ENCODE measurements around the gene ASB16. TPM values are rescaled to one million over a fixed set of nuclear protein-coding genes. Genes with fewer than 3 reads are reported as not detected.

The ASB16 gene
- polyA plus RNA-seq, 1 of the 3 experiments (the other 2 are of a cell fraction) = not detected

DNA sequence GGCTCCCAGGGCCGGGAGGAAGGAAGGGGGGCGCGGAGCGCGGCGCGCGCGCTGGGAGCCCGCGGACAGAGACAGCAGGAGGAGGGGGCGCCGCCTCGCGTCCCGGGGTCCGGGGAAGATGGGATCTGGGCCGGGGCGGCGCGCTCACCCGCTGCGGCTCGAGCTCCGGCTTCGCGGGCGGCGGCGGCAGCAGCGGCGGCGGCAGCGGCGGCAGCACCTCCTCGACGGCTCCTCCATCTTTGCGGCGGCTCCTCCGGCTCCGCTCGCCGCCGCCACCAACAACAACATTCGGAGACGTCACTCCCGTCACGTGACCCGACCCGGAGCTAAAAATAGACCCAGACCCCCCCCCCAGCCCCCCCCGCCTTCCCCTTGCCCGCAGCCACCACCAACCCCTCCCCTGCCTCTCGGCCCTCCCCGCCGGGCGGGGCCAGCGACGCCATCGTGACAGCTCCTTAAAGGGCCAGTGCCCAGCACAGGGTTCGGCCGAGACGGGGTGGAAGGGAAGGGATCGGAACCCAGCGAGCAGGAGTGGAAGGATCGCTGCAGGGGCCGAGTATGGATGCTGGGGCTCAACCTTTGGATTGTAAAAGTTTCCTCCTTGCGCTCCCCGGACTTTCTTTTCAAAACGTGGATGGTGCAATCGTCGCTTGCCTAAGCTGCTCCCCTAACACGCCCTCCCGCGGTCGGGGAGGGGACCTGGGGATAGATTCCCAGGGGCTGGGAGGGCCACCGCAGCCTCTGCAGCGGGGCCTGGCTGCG is 47.0 kb upstream of the ASB16 start, which contains the start of gene HDAC5 (continued):
- TF ChIP-seq, protein P1, sequence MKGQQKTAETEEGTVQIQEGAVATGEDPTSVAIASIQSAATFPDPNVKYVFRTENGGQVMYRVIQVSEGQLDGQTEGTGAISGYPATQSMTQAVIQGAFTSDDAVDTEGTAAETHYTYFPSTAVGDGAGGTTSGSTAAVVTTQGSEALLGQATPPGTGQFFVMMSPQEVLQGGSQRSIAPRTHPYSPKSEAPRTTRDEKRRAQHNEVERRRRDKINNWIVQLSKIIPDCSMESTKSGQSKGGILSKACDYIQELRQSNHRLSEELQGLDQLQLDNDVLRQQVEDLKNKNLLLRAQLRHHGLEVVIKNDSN (IDR thresholded peaks at IDR 0.05; ENCODE audit: borderline replicate concordance, low read depth) = peak; percentile 88
- TF ChIP-seq TEAD4 (IDR thresholded peaks at IDR 0.05; ENCODE audit: borderline replicate concordance, insufficient read depth) (no peak), EZH2phosphoT487 (IDR thresholded peaks at IDR 0.05; ENCODE audit: borderline replicate concordance, low read depth) (no peak), TAF1 (IDR thresholded peaks at IDR 0.05; ENCODE audit: borderline replicate concordance, low read depth, low read length) (0 out of 2 replicates have a peak, but pooled peaks have one; percentile 19)

DNA sequence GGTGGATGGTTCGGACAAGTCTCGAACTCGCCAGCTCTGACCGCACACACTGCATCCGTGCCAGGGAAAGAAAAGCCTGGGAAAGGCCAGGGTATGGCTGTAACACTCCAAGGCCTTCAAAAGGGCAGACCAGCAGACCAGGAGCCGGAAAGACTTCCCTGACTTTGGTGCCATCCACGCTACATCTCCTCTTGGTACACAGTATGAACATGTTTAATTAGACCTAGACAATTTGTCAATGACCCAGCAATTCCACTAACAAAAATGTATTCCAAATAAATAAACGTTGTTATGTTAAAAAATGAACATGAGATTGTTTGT is 46.4 kb upstream of the ASB16 start:
- Histone ChIP-seq H2AFZ (ENCODE audit: low read depth) (peak overlapping the region; percentile 72; the same call in 1 of the 2 replicates), H3F3A (replicated peaks; ENCODE audit: insufficient read depth) (peaks cover 7% of the 10 kb centered on the region), H3K4me1 (ENCODE audit: control insufficient read depth in 1 of 2, insufficient read depth in 2 of 2, low read depth in 1 of 2, low read length in 1 of 2) (peaks cover 4 to 26% of the 10 kb centered on the region in 2 experiments; a peak in 2 of 4 replicates), H3K4me3 (ENCODE audit: low read depth in 2 of 2, low read length in 1 of 2) (peak overlapping the region; percentile 57 to 63), H4K20me1 (ENCODE audit: insufficient read depth) (peaks cover 9% of the 10 kb centered on the region; the same call in 1 of the 2 replicates), H3K9ac (peak overlapping the region; percentile 88), H3K4me2 (peak overlapping the region; percentile 85), H3K9me3 (no peaks in the 10 kb centered on the region), H3K27me3 (ENCODE audit: insufficient read depth) (no peaks in the 10 kb centered on the region), H3K27ac (ENCODE audit: low read depth in 2 of 2, low read length in 1 of 2) (peak overlapping the region; percentile 74 to 82), H3K36me3 (replicated peaks in 1 of 2; ENCODE audit: control insufficient read depth in 1 of 2, insufficient read depth in 2 of 2, low read length in 1 of 2) (no peaks in the 10 kb centered on the region), H3K9me2 (no peaks in the 10 kb centered on the region), H3K79me2 (ENCODE audit: insufficient read depth) (peaks cover 19% of the 10 kb centered on the region; the same call in 1 of the 2 replicates)
- TF ChIP-seq, protein P2, sequence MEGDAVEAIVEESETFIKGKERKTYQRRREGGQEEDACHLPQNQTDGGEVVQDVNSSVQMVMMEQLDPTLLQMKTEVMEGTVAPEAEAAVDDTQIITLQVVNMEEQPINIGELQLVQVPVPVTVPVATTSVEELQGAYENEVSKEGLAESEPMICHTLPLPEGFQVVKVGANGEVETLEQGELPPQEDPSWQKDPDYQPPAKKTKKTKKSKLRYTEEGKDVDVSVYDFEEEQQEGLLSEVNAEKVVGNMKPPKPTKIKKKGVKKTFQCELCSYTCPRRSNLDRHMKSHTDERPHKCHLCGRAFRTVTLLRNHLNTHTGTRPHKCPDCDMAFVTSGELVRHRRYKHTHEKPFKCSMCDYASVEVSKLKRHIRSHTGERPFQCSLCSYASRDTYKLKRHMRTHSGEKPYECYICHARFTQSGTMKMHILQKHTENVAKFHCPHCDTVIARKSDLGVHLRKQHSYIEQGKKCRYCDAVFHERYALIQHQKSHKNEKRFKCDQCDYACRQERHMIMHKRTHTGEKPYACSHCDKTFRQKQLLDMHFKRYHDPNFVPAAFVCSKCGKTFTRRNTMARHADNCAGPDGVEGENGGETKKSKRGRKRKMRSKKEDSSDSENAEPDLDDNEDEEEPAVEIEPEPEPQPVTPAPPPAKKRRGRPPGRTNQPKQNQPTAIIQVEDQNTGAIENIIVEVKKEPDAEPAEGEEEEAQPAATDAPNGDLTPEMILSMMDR (IDR thresholded peaks at IDR 0.05) = 0 out of 2 replicates have a peak, but pooled peaks have one; percentile 3
- no peak for TF ChIP-seq TAF1 (IDR thresholded peaks at IDR 0.05; ENCODE audit: borderline replicate concordance, low read depth, low read length)
- CTCF ChIA-PET = interaction anchor here (0.9 to 2.6 kb wide), 13 partner anchors 8 to 247 kb away, joined by 3 to 15 read pairs (median 3); partner anchors contain the start of gene GRN
- DNase-seq = no peak
- 11% methylated on average over 8 of the region's 8 CpGs for WGBS (ENCODE audit: low lambda C conversion rate)
- POLR2A ChIA-PET = interaction anchor here (0.9 to 2.2 kb wide), 7 partner anchors 17 to 63 kb away, joined by 3 to 8 read pairs (median 3); partner anchors contain the start of genes HROB, LSM12 and TMUB2

DNA sequence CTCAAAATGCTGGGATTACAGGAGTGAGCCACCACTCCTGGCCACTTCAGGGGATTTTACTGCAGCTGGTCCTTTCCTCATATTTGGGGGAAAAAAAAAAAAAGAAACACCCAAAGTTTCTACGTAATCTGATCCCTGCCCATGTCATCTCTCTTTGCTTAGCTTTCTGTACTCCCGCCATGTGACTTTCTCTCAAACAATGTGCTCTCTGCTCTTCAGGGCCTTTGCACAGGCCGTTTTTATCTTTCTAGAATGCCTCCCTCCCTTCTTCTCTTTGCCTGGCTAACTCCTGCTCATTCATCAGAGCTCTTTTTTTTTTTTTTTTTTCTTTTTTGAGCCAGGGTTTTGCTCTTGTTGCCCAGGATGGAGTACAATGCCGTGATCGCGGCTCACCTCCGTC is 42.1 kb upstream of the ASB16 start:
- no peak overlapping the region for H3K27ac ChIP-seq (ENCODE audit: low read depth in 2 of 2, low read length in 1 of 2)
- CTCF ChIA-PET = interaction anchor here (0.6 to 1.6 kb wide), 3 partner anchors 12 to 44 kb away, joined by 3 to 6 read pairs (median 3); partner anchors contain the start of gene HROB
- H3K9ac ChIP-seq = no peak overlapping the region
- TF ChIP-seq FOXJ3 (CRISPR knock-in tag; IDR thresholded peaks at IDR 0.05) (no peak), GABPA (IDR thresholded peaks at IDR 0.05; ENCODE audit: low read depth) (no peak), CHD2 (IDR thresholded peaks at IDR 0.05; ENCODE audit: low read length, partially characterized antibody) (no peak), FOXM1 (IDR thresholded peaks at IDR 0.05; ENCODE audit: low read depth) (no peak), EZH2phosphoT487 (IDR thresholded peaks at IDR 0.05; ENCODE audit: borderline replicate concordance, low read depth) (no peak), RXRA (IDR thresholded peaks at IDR 0.05; ENCODE audit: borderline replicate concordance, low read depth) (no peak)
- TF ChIP-seq, protein P3, sequence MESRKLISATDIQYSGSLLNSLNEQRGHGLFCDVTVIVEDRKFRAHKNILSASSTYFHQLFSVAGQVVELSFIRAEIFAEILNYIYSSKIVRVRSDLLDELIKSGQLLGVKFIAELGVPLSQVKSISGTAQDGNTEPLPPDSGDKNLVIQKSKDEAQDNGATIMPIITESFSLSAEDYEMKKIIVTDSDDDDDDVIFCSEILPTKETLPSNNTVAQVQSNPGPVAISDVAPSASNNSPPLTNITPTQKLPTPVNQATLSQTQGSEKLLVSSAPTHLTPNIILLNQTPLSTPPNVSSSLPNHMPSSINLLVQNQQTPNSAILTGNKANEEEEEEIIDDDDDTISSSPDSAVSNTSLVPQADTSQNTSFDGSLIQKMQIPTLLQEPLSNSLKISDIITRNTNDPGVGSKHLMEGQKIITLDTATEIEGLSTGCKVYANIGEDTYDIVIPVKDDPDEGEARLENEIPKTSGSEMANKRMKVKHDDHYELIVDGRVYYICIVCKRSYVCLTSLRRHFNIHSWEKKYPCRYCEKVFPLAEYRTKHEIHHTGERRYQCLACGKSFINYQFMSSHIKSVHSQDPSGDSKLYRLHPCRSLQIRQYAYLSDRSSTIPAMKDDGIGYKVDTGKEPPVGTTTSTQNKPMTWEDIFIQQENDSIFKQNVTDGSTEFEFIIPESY (IDR thresholded peaks at IDR 0.05; ENCODE audit: borderline replicate concordance, low read depth) = no peak
- TF ChIP-seq, protein P4, sequence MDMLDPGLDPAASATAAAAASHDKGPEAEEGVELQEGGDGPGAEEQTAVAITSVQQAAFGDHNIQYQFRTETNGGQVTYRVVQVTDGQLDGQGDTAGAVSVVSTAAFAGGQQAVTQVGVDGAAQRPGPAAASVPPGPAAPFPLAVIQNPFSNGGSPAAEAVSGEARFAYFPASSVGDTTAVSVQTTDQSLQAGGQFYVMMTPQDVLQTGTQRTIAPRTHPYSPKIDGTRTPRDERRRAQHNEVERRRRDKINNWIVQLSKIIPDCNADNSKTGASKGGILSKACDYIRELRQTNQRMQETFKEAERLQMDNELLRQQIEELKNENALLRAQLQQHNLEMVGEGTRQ (IDR thresholded peaks at IDR 0.05; ENCODE audit: borderline replicate concordance, low read depth, low read length) = no peak
- TF ChIP-seq, protein P2 (IDR thresholded peaks at IDR 0.05) = no peak
- TF ChIP-seq, protein P5, sequence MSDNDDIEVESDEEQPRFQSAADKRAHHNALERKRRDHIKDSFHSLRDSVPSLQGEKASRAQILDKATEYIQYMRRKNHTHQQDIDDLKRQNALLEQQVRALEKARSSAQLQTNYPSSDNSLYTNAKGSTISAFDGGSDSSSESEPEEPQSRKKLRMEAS (IDR thresholded peaks at IDR 0.05; ENCODE audit: low read depth) = no peak

More for the DNA sequence above, 42.1 kb upstream of the ASB16 start:
- POLR2A ChIA-PET = no interaction called here
- H3F3A ChIP-seq (replicated peaks; ENCODE audit: insufficient read depth) = peaks cover 7% of the 10 kb centered on the region
- 89% methylated on average over 7 of the region's 7 CpGs for WGBS (ENCODE audit: low lambda C conversion rate)
- H3K27me3 ChIP-seq (ENCODE audit: insufficient read depth) = no peaks in the 10 kb centered on the region
- DNase-seq = no peak
- no peaks in the 10 kb centered on the region for H3K9me3 ChIP-seq
- H3K36me3 ChIP-seq (replicated peaks in 1 of 2; ENCODE audit: control insufficient read depth in 1 of 2, insufficient read depth in 2 of 2, low read length in 1 of 2) = no peaks in the 10 kb centered on the region
- H3K9me2 ChIP-seq = no peaks in the 10 kb centered on the region
- H4K20me1 ChIP-seq (ENCODE audit: insufficient read depth) = no peaks in the 10 kb centered on the region
- H3K4me1 ChIP-seq (ENCODE audit: control insufficient read depth in 1 of 2, insufficient read depth in 2 of 2, low read depth in 1 of 2, low read length in 1 of 2) = no peaks in the 10 kb centered on the region
- no peaks in the 10 kb centered on the region for H3K79me2 ChIP-seq (ENCODE audit: insufficient read depth)
- H3K4me2 ChIP-seq = no peak overlapping the region
- no peak overlapping the region for H2AFZ ChIP-seq (ENCODE audit: low read depth)
- H3K4me3 ChIP-seq (ENCODE audit: low read depth in 2 of 2, low read length in 1 of 2) = no peak overlapping the region

All from SK-N-SH (cell line).